Frontal cortex (tissue), 4 donors: ENCODE results near the gene FAM163A. TPM values are rescaled to one million over a fixed set of nuclear protein-coding genes. Genes with fewer than 3 reads are reported as not detected.

Source experiments
- DNase-seq, 2 donors: peaks; one replicate each; pipeline ENCODE4 v3.0.0; 2012; ENCODE audit warnings: low spot score in 2 of 2
- FAIRE-seq: peaks from 2 replicates; lab custom pipeline; 2012; peaks lifted over from hg19 to GRCh38; lab: Jason Lieb, UNC
- total RNA-seq: library from RNA; depleted of rRNA; stranded (reverse); fragments of >200 nt; gene quantifications from one replicate; pipeline ENCODE4 v1.2.3, GENCODE V29; 2014
- donor health status: control.
- donor health status: control.
- donor health status: control.

Gene FAM163A
- total RNA-seq, 1 donor from 2014 or later, result 0.41 TPM

DNA sequence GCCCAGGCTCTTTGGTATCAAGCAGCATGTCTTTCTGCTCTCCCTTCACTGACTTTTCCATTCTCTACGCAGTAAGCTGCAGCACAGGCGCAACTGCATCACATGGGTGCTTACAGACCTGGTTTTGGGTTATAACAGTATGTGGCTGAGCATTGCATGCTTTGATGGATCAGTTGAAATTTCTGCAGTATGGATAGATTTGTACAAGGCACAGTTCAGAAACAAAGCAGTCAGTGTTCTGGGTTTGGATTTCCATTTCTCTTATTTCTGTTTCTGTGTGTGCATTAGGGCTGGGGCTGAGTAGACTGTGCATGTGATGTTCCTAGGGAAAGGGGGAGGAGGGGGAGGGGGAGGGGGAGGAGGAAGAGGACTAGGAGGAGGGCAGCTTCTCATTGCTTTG is 4.5 kb downstream of the FAM163A start:
- no peak for DNase-seq
- no peak for FAIRE-seq

DNA sequence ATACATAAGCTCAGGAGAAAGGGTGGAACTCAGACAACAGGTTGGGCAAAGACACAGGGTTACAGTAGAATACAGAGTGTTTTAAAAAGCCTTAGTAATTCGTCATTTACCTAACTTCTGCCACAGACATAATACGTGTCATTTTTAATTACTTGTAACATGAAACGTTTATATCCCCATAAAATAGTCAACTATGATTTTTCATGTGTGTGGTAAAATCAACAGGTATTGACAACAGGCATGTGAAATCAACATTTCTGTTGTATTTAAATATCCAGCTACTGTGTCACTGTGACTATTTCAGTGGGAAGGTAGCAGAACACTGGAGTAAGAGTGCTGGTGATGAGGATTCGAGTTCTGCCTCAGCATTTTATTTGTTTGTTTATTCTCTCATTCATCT is 5.7 kb downstream of the FAM163A start:
- no peak for FAIRE-seq
- no peak for DNase-seq

DNA sequence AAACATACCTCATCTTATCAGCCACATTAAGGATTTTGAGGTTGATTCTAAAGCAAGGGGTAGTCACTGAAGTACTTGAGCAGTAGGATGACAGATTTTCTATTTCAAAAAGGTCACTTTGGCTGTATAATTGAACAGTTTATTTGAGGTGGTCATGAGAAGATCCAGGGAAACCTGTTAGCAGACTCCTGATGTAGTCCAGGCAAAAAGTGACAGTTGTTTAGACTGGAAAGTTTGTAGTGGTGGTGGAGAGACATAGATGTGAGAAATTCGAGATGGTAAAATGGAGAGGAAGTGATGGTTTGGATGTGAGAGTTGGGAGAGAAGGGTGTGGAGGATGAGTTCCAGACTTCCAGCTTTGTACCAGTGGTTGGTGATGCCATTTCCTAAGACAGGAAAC is 7.5 kb downstream of the FAM163A start:
- DNase-seq (no peak), FAIRE-seq (no peak)

DNA sequence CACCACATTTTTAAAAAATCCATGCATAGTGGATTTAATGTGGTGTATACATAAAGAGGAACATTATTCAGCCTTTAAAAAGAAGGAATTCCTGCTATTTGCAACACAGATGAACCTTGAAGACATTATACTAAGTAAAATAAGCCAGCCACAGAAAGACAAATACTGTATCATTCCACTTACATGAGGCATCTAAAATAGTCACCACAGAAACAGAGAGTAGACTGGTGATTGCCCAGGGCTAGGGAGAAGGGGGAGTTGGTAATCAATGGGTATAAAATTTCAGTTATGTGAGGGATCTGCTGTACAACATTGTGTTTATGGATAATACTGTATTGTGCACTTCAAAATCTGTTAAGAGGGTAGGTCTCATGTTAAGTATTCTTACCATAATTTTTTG is 10.0 kb downstream of the FAM163A start:
- FAIRE-seq (no peak), DNase-seq (no peak)

DNA sequence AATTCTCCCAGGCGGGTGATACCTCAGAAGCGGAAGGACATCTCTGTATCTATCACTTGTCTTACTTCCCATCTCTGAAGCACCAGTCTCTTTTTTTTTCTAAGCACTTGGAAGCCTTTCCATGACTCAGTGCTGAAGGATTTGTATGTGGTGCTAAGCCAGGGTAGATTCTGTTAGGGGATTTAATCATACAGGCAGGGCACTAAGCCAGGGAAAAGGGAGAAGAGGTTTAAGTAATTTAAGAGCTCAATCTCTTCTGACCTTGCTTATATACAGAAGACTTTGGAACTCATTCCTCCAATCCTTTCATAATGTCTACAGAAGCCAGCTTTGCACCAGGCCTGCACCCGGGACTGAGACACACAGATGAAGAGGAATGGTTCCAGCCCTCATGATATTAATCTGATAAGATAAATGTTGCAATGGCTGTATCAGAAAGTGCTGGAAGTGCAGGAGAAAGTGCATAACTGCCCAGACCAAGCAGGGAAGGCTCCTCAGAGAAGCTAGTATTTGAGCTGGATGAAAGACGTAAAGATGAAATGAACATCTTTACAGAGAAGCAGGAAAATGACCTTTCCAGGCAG is 11.0 kb downstream of the FAM163A start:
- DNase-seq (no peak), FAIRE-seq (no peak)

DNA sequence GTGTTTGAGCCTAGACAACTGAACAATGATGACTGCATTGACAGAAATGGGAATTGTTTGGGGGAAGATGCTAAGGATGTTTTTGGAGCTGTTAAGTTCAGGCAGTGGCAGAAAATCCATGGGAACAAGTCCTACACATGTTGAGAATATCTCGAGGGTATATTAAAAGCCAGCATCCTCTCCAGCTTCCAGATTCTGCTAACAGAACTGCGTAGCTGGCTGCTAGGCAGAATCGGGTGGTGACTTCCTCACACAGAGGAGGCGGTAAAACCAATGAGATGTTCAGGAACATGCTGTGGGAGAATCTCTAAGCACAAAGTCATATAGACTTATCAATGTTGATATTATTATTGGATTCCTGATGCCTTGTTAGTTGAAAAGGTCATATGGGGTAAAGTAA is 14.8 kb downstream of the FAM163A start:
- no peak for DNase-seq
- no peak for FAIRE-seq

DNA sequence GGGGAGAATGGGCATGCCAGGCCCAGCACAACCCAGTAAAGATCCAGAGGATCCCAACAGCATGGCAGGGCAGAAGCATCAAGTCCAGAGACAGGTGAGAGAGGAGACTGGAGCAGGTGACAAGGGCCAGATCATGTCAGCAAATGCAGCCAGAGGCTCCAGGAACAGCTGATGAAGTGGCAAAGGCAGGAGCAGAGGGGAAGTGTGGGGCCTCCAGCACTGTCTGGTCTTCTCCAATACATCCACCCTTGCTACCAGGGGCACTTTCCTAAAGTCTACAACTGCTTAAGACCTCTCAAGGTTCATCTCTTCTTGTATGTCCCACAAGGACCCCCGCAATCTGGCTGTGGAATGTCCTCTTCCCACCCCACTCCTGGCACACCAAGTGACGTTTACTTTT is 17.4 kb downstream of the FAM163A start:
- no peak for DNase-seq
- no peak for FAIRE-seq

DNA sequence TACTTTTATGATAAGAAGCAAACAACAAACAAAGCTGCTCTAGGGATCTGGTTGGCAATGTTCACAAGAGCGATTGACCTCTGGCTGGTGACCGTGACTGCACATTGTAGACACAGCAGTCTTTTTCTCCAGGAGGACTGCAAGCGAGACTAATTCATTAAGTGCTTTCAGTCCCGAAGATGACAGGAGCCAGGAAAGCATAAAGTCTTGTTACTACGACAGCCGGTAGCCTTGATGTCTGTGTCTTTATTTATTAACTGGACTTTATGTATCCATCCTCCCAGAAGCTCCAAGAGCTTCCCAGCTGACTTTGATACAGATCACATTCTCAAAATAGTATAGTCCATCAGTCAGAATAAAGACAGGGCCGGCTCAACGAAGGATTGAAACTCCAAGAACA is 18.2 kb downstream of the FAM163A start:
- DNase-seq (no peak), FAIRE-seq (no peak)

DNA sequence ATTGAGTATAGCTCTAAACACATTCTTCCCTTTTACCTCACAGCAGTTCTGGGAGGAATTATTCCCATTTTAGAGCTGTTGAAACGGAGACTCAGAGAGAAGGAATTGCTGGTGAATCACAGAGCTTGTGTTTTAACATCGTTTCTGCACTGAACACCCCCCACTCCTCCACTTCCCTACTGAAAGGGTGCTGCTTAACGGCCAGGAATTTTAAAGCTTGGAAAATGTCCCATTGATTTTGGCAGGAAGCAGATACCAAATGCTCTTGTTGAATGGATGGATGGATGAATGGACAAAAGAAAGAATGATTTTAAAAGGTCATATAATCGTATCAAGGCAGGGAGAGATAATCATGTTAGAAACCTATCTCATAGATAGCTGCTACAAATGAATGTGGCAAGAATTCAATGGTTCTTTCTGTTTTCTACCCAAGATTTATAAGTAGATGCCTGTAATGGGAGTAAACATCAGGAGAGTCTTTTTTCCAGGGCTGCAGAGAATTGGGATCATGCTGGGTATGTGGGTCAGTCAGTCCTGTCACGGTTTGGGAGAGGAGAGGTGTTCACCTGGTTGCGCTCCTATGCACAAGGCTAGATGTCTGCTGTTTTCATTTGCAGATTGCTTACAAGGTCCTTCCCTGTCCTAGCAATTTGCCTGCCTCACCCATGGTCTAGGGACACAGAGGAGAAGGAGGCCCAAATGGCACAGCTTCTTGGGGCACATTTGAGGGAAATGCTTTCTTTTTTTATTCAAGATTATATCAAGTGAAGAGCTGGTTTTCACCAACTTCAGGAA is 19.0 kb downstream of the FAM163A start:
- no peak for DNase-seq
- FAIRE-seq, result no peak

DNA sequence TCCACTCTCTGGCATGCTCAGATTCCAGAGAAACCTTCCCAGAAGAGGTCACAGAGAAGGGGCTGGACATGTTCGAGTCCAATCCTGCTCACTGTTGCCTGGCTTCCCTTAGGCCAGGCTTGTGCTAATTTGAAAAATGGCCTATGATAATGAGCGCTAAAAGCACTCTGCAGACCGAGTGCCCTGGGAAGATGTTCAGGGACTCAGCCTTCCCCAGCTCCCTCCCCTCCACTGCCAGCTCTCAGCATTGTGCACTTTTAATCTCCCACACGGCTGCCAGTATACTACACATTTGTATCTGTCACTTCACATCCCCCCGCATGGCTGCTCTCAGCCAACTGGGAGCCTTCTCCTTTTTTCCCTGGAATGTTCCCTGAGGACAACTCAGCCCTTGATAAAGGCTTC is 24.1 kb downstream of the FAM163A start:
- FAIRE-seq (no peak), DNase-seq (no peak)

DNA sequence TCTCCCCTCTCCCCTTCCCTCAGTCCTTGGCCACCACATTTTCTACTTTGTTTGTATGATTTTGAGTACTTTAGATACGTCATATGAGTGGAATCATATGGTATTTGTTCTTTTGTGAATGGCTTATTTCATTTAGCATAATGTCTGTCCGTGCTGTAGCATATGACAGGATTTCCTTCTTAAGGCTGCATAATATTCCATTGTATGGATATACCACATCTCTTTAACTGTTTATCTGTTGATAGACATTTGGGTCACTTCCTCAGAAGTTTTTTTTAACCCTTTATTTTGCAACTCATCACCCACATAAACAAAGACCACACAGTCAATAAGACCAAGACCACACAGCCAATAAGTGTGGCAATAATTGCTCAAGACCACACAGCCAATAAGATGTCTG is 24.9 kb downstream of the FAM163A start:
- FAIRE-seq (no peak), DNase-seq (no peak)

DNA sequence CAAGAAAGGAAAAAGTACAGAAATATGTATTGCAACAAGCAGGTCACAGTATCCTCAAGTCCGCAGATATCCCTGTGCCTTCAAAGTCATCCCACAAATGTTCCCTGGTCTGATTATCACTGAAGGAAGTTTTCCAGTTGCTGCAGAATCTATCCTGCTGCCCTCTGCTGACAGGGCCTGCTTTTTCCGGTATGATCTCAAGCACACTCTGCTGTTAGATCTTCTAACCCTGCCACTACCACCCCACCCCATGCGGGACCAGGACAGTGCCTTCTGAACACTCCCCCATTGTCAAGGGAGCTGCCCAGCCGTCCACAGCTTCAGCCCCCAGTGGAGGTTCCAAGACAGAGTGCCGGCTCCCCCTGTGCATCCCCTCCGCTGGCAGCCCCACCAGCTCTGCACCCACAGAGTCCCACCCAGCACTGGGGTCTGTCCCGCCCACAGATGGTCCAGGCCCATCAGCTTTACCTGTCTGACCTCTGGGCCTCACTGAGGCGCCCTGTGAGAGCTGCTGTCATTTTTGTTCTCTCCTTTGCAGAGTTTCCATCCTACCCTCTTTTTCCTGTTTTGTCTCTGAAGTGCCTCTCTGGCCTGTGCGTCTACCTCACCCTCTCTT is 27.9 kb downstream of the FAM163A start:
- DNase-seq (no peak), FAIRE-seq (no peak)

DNA sequence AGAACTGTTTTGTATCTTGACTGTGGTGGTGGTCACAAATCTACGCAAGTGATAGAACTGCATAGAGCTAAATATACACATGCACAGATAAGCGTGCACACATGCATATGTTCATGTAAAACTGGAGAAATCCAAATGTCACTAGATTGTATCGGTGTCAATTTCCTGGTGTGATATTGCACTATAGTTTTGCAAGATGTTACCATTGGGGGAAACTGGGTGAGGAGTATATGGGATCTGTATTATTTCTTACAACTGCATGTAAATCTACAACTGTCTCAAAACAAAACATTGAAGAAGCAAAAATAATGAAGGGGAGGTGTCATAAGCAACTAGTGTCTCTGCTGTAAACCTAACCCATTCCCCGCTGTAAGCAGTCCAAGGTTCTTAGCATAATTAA is 30.2 kb downstream of the FAM163A start:
- DNase-seq (no peak), FAIRE-seq (no peak)

DNA sequence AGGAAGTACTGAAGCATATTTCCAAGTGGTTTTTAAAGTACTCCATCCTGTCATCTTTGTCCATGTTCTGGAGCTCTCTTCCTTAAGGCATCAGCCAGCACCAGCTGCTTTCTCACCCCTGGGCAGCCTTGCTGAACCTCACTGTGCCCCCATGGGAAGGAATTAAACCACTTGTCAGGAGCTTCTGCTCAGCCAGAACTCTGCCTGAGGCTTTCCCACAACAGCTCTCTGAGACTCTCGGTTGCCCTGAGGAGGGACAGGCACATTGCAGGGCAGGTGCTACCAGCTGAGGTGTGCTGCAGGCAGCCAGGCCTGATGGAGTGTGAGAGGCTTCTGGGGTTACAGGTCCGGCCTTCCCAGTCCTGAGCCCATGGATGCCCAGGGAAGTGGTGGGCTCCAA is 30.9 kb downstream of the FAM163A start:
- FAIRE-seq (no peak), DNase-seq (no peak)

DNA sequence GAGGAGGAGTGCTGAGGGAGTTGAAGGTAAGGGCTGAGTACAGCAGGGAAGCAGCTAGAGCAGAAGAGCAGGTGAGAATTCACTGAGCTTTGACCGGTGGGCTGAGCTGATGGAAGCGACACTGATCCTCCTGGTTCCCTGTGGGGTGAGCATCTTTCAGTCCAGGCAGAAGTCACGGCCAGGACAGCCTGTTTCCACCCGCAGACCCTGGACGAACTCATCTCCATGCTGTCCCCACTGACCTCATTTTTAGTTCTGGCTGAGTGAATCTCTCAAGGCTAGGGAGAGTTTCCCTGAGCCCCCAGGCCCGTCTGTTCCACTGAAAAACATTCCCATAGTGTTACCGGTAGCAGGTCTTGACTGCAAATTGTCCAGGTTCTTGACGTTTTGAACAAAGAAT is 31.5 kb downstream of the FAM163A start:
- FAIRE-seq, result no peak
- no peak for DNase-seq

DNA sequence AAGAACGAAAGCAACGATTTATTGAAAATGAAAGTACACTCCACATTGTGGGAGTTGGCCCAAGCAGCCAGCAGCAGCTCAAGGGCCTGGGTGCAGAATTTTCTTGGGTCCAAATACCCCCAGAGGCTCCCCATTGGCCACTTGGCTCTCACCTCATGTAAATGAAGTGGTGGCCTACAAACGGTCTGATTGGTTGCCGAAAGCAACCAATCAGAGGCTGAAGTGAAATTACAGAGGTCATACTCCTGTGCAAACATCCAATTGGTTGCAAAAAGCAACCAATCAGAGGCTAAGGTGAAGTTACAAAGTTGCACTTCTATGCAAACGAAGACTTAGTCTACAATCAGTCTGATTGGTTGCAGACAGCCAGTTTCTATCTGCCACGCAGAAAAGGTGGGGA is 31.9 kb downstream of the FAM163A start:
- no peak for DNase-seq

DNA sequence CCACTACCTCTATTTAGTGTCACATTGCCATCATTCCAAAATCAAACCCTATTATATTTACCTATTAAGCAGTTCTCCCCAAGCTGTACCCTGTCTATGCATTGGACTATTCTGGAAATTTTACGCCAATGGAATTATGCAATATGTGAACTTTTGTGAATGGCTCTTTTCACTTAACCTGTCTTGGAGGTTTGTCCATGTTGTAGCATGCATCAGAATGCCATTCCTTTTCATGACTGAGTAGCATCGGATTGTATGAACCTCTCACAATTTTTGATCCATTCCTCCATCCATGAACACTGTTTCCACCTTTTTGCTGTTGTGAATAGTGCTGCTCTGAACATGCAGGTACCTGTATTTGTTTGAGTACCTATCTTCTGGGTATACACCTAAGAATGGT is 33.7 kb downstream of the FAM163A start:
- no peak for FAIRE-seq
- no peak for DNase-seq

More for the DNA sequence above, 31.9 kb downstream of the FAM163A start:
- no peak for FAIRE-seq

DNA sequence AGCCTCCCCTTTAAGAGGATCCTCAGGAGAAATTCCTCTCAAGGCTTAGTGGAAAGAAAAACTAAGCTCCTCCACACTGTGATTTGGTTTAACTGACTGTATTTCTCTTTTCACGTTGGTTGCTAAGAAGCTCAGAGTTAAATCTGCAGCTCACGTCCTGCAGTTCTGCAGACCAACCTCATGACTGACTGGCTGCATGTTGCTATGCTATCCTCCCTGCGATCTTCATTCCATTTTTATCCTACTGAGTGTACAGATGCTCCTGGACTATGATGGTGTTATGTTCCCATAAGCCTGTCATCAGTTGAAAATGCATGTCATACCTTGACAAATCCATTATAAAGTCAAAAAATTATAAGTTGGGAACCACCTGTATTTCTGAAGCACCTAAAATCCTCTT is 34.6 kb downstream of the FAM163A start:
- no peak for FAIRE-seq
- no peak for DNase-seq

DNA sequence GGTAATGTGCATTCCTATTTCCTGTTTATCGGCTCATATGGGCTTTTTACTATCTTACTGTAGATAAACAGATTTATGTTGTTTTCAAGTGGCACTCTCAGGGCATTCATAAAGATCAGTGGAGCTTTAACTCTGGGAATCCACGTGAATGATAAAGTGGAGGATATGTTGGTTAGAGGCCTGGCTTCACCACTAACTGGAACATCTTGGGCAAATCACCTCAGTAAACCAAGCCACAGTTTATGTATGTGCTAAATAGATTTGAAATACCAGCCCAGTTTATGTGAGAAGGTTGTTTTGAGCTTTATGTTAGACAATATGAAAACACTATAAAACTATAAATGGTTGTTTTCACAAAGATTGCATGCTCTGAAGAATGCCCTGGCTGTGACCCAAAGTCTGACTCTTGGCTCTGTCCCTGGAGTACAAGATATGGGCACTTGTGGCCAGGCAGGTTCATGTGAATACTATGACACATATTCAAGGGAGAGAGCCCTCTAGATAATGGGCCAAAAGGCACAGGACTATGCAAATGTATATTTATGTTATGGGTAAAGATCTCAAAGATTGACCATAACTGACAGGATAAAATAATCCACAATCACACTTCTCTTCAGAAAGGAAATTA is 36.7 kb downstream of the FAM163A start:
- FAIRE-seq (no peak), DNase-seq (no peak)

DNA sequence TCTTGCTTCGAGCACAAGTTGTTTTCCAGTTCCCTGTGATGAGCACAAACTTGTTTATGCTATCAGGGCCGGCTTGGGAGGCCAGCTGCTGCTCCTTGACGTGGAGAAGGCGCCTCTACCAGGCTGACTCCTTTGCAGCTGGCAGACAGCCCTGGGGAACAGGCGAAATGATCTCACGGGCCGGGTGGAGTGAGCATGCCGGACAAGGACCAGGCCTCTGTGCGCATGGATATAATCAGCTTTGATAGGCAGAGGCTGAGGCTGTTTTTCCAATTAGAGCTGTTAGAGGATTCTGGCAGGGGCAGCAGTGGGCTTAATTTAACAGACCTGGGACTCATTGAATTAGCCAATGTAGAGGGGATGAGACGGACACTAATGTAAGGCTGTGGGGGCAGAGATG is 38.9 kb downstream of the FAM163A start:
- no peak for DNase-seq
- no peak for FAIRE-seq

DNA sequence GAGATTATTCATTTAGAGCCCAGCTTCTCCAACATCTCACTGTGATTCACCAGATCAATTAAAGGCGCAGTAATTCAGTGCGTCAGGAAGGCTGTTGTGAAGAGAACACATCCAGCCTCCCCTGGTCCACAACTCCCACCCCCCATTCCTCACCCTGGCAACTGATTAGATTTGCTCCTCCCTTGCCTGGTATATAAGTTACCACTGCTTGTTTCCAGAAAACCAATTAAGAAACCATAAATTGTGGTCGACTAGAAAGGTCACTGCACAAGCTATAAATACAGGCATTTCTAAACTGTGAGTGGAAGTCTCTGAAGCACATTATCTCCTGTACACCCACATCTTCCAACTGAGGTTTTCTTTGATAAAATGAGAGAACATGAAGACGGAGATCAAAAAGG is 41.9 kb downstream of the FAM163A start:
- DNase-seq (no peak), FAIRE-seq (no peak)
